BLaER1 treated with 17β-estradiol and CSF1 and Interleukin-3, amounts not matched to agents 10 nM and 100 nM (cell line): Measurements from ENCODE around the gene POLR2L.
A peak's percentile ranks its signal among the peaks of the same experiment; 100 is the strongest.

Source experiments
- H3K27ac ChIP-seq, 11 experiments: shearing (Covaris generic); formaldehyde crosslinking; 2 replicates each; pipeline ENCODE4 v1.8.1; 2022
- H3K27me3 ChIP-seq, 11 experiments: shearing (Covaris generic); formaldehyde crosslinking; 2 replicates each; pipeline ENCODE4 v1.8.1; 2022
- H3K36me3 ChIP-seq, 11 experiments: shearing (Covaris generic); formaldehyde crosslinking; 2 replicates each; pipeline ENCODE4 v1.8.1; 2022
- H3K4me1 ChIP-seq, 10 experiments: shearing (Covaris generic); formaldehyde crosslinking; 2 replicates each; pipeline ENCODE4 v1.8.1; 2022
- H3K4me2 ChIP-seq, 11 experiments: shearing (Covaris generic); formaldehyde crosslinking; 2 replicates each; pipeline ENCODE4 v1.8.1; 2022
- H3K4me3 ChIP-seq, 10 experiments: shearing (Covaris generic); formaldehyde crosslinking; 2 replicates each; pipeline ENCODE4 v1.8.1; 2022
- H3K9ac ChIP-seq, 11 experiments: shearing (Covaris generic); formaldehyde crosslinking; 2 replicates each; pipeline ENCODE4 v1.8.1; 2022
- H3K9me3 ChIP-seq, 11 experiments: shearing (Covaris generic); formaldehyde crosslinking; replicated peaks in 1 of 11; 2 replicates each; pipeline ENCODE4 v1.8.1; 2022
- H4K20me1 ChIP-seq, 11 experiments: shearing (Covaris generic); formaldehyde crosslinking; 2 replicates each; pipeline ENCODE4 v1.8.1; 2022
- Cebpa-rat ChIP-seq, 11 experiments: shearing (Covaris generic); IDR thresholded peaks; 2 replicates each; pipeline ENCODE4 v1.8.1; 2022

Gene POLR2L

GRCh38 chr11:826836-827145, 15.5 kb downstream of the POLR2L start:
- peak overlapping the region; percentile 12 to 64 (median 40); a peak in 16 of 22 replicates for H3K27ac ChIP-seq
- peaks cover 67 to 76% (median 71%) of the 10 kb centered on the region in 11 experiments for H3K27me3 ChIP-seq
- peaks cover 65 to 100% (median 89%) of the 10 kb centered on the region in 10 experiments for H3K4me1 ChIP-seq
- no peaks in the 10 kb centered on the region for H3K9me3 ChIP-seq
- peak in 2 of 11 experiments; percentile 19 to 23; a peak in 1 of 22 replicates for TF ChIP-seq Cebpa-rat (IDR thresholded peaks at IDR 0.05)
- H3K36me3 ChIP-seq: peaks cover 21 to 39% (median 35%) of the 10 kb centered on the region in 11 experiments
- H4K20me1 ChIP-seq: peaks cover 13 to 97% (median 71%) of the 10 kb centered on the region in 11 experiments; a peak in 20 of 22 replicates
- H3K9ac ChIP-seq: peak overlapping the region; percentile 45 to 83 (median 69); a peak in 21 of 22 replicates
- H3K4me2 ChIP-seq: peak overlapping the region; percentile 93 to 100 (median 100)
- peak overlapping the region; percentile 55 to 70 (median 60) for H3K4me3 ChIP-seq

GRCh38 chr11:826227-826621, 16.1 kb downstream of the POLR2L start:
- Histone ChIP-seq H4K20me1 (peaks cover 19 to 97% (median 71%) of the 10 kb centered on the region in 11 experiments; a peak in 20 of 22 replicates), H3K4me3 (peak overlapping the region in 8 of 10 experiments; percentile 55 to 70 (median 62); a peak in 12 of 20 replicates), H3K36me3 (peaks cover 21 to 44% (median 35%) of the 10 kb centered on the region in 11 experiments), H3K4me2 (peak overlapping the region; percentile 93 to 100 (median 100)), H3K27me3 (peaks cover 61 to 71% (median 66%) of the 10 kb centered on the region in 11 experiments), H3K9me3 (no peaks in the 10 kb centered on the region), H3K27ac (peak overlapping the region in 4 of 11 experiments; percentile 18 to 57 (median 50); a peak in 5 of 22 replicates), H3K4me1 (peaks cover 65 to 100% (median 89%) of the 10 kb centered on the region in 10 experiments), H3K9ac (peak overlapping the region in 5 of 11 experiments; percentile 45 to 75 (median 69); a peak in 10 of 22 replicates)
- TF ChIP-seq Cebpa-rat (IDR thresholded peaks at IDR 0.05): no peak

GRCh38 chr11:825366-826226, 16.7 kb downstream of the POLR2L start:
- Histone ChIP-seq H3K9ac (peak overlapping the region in 5 of 11 experiments; percentile 17 to 68 (median 27); a peak in 4 of 22 replicates), H3K27ac (no peak overlapping the region), H3K36me3 (peaks cover 21 to 48% (median 35%) of the 10 kb centered on the region in 11 experiments), H3K4me1 (peaks cover 65 to 100% (median 89%) of the 10 kb centered on the region in 10 experiments), H4K20me1 (peaks cover 25 to 97% (median 71%) of the 10 kb centered on the region in 11 experiments; a peak in 20 of 22 replicates), H3K4me3 (no peak overlapping the region; a peak in 1 of 20 replicates), H3K9me3 (no peaks in the 10 kb centered on the region), H3K27me3 (peaks cover 55 to 65% (median 59%) of the 10 kb centered on the region in 11 experiments), H3K4me2 (peak overlapping the region; percentile 1 to 100 (median 100); a peak in 19 of 22 replicates)
- no peak for TF ChIP-seq Cebpa-rat (IDR thresholded peaks at IDR 0.05)

GRCh38 chr11:824942-825341, 17.4 kb downstream of the POLR2L start:
- Histone ChIP-seq H3K9ac (no peak overlapping the region), H3K4me1 (peaks cover 63 to 99% (median 87%) of the 10 kb centered on the region in 10 experiments), H3K9me3 (no peaks in the 10 kb centered on the region), H3K36me3 (peaks cover 21 to 48% (median 35%) of the 10 kb centered on the region in 11 experiments), H3K27me3 (peaks cover 48 to 58% (median 53%) of the 10 kb centered on the region in 11 experiments), H3K4me3 (no peak overlapping the region), H3K27ac (no peak overlapping the region), H4K20me1 (peaks cover 31 to 97% (median 71%) of the 10 kb centered on the region in 11 experiments; a peak in 20 of 22 replicates), H3K4me2 (peak overlapping the region in 9 of 11 experiments; percentile 95 to 100 (median 100); a peak in 14 of 22 replicates)
- TF ChIP-seq Cebpa-rat (IDR thresholded peaks at IDR 0.05): no peak

GRCh38 chr11:824292-824880, 17.9 kb downstream of the POLR2L start:
- H3K27me3 ChIP-seq: peaks cover 43 to 52% (median 47%) of the 10 kb centered on the region in 11 experiments
- no peak overlapping the region for H3K4me3 ChIP-seq
- no peaks in the 10 kb centered on the region for H3K9me3 ChIP-seq
- peak overlapping the region in 7 of 11 experiments; percentile 8 to 100 (median 24); a peak in 7 of 22 replicates for H3K4me2 ChIP-seq
- peaks cover 31 to 97% (median 67%) of the 10 kb centered on the region in 11 experiments; a peak in 20 of 22 replicates for H4K20me1 ChIP-seq
- peaks cover 21 to 48% (median 35%) of the 10 kb centered on the region in 11 experiments for H3K36me3 ChIP-seq
- no peak overlapping the region for H3K27ac ChIP-seq
- no peak for TF ChIP-seq Cebpa-rat (IDR thresholded peaks at IDR 0.05)
- peaks cover 57 to 93% (median 81%) of the 10 kb centered on the region in 10 experiments for H3K4me1 ChIP-seq
- H3K9ac ChIP-seq: no peak overlapping the region

- H3K4me2 ChIP-seq: peak overlapping the region in 5 of 11 experiments; percentile 28 to 100 (median 97); a peak in 4 of 22 replicates
- 0 out of 22 replicates have a peak overlapping the region, but pooled peaks of 1 of the 11 experiments have one; percentile 97 for H3K9ac ChIP-seq
- peaks cover 31 to 93% (median 60%) of the 10 kb centered on the region in 11 experiments; a peak in 20 of 22 replicates for H4K20me1 ChIP-seq
- H3K4me3 ChIP-seq: no peak overlapping the region
- H3K36me3 ChIP-seq: peaks cover 21 to 48% (median 35%) of the 10 kb centered on the region in 11 experiments
- H3K4me1 ChIP-seq: peaks cover 54 to 91% (median 79%) of the 10 kb centered on the region in 10 experiments
- peak overlapping the region in 2 of 11 experiments; percentile 5 to 93; a peak in 1 of 22 replicates for H3K27ac ChIP-seq
- TF ChIP-seq Cebpa-rat (IDR thresholded peaks at IDR 0.05): no peak
- peaks cover 35 to 45% (median 40%) of the 10 kb centered on the region in 11 experiments for H3K27me3 ChIP-seq
- no peaks in the 10 kb centered on the region for H3K9me3 ChIP-seq
Measured at GRCh38 chr11:823441-824291, 18.7 kb downstream of the POLR2L start.

GRCh38 chr11:821512-822371, 20.6 kb downstream of the POLR2L start:
- Histone ChIP-seq H3K27me3 (peaks cover 16 to 26% (median 21%) of the 10 kb centered on the region in 11 experiments), H3K9ac (peak overlapping the region; percentile 93 to 97 (median 96)), H4K20me1 (peaks cover 28 to 89% (median 50%) of the 10 kb centered on the region in 11 experiments; a peak in 20 of 22 replicates), H3K4me2 (peak overlapping the region; percentile 91 to 100 (median 98)), H3K4me1 (peaks cover 40 to 73% (median 62%) of the 10 kb centered on the region in 10 experiments), H3K36me3 (peaks cover 21 to 48% (median 35%) of the 10 kb centered on the region in 11 experiments), H3K4me3 (peak overlapping the region in 9 of 10 experiments; percentile 81 to 95 (median 84); a peak in 18 of 20 replicates), H3K9me3 (no peaks in the 10 kb centered on the region), H3K27ac (peak overlapping the region; percentile 8 to 96 (median 93); a peak in 21 of 22 replicates)
- TF ChIP-seq Cebpa-rat (IDR thresholded peaks at IDR 0.05): peak in 1 of 11 experiments; percentile 49; a peak in 2 of 22 replicates
